Measurements from ENCODE around the gene SUSD2.
"Not testable (repeated sequence)": the region's sequence is repeated elsewhere in the genome, so short reads cannot be mapped to it uniquely, and the experiment has no call there.

Gene SUSD2

DNA sequence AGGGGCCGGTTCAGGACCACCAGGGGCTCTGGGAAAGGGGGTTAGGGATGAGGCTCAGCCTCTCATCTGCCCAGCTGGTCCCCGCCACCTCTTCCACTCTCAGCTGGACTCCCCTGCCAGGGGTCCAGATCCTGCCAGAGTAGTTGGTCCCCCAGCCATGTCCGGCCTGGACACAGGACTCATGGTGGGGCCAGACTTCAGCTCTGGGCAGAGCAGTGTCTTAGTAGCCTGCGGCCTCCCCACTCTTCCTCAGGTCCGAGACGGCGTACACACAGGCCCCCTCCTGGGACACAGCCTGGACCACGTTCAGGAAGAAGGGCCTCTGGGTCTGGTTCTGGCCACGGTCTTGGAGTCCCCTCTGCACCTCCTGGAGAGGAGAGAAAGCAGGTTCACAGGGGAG, 38.5 kb downstream of the SUSD2 start:
- DNase-seq = no peak

DNA sequence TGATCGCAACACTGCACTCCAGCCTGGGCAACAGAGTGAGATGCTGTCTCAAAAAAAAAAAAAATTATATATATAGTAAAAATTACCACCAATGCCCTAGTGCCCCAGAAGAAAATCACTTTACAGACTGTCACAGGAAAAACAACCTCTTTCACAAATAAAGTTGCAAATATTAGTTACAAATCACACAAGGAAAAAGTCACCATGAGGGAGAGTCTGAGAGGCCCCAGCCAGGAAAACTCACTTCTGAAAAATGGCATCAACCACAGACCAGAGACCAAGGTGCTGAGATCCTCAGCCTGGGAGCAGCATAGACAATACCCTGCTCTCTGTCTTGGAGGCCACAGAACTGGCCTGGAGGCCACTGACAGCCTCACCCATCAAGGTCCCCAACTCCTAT, 43.2 kb downstream of the SUSD2 start:
- no peak for DNase-seq

DNA sequence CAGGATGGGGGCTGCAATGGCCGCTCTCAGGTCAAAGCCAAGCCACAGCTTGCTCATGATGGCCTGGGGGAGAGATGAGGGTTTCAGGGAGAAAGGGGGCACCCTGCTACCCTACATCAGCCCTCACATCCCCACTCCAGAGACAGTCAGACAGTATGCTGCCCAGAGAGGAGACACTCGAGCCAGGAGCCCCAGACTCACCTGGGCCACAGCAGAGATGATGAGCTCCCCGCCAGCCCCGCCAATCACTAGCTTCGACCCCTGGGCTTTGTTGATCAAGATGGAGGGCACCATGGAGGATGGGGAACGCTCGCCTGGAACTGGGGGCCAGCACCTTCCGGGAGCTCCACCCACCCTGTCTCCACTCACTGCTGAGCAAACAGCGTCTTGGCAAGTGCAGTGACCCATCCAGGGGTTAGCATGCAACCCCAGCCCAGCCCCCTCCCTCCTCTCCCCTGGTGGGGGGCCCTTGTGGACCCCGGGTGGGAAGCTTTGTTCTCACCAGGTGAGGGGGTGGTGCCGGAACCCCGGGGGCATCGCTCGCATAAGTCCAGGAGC, 43.8 kb downstream of the SUSD2 start:
- no peak for DNase-seq

DNA sequence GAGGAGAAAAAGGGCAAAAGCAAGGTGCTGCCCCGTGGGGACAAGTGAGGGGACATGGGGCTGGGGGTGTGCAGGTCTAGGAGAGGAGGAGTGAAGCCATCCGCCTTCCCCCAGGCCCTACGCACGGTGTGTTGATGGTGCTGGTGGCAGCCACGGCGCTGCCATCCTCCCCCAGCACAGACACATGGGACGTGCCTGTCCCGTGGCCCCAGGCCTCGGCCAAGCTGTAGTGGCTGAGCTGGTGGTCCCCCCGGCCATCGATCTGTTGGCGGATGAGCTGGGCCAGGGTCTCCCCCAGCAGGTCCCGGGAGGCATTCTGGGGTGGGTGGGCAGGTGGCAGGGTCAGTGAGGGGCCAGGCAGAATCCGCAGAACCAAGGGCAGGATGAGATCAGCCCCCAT, 44.7 kb downstream of the SUSD2 start:
- DNase-seq = no peak

DNA sequence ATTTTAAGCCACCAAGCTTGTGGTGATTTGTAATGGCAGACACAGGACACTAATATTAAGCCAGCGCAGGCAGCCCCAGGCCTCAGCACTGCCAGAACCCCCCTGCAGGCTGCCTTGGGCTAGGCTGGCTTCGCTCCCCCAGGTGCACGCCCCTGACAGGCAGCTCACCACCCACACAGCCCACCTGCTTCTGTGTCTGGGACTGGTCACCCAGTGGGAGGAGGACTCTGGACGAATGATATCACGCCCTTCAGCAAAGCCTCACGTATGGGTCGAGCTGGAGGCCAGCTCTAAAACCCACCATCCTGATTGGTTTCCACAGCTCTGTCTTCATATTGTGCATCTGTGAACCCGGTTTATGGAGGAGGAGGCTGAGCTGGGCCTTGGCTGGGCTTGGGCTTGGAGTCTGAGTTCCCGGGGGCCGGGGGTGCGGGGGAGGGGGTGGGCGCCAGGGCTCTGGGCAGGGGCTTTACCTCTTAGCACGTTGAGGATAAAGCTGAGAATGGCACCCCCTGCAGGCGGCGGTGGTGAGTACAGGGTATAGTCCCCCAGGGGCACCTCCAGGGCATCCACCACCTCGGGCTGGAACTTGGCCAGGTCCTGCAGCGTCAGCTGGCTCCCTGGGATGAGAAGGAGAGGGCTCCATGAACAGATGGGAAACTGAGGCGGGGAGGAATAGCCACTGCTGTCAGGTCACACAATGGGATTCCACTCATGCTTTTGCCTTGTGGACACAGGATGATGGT, 49.8 kb downstream of the SUSD2 start:
- DNase-seq = no peak

DNA sequence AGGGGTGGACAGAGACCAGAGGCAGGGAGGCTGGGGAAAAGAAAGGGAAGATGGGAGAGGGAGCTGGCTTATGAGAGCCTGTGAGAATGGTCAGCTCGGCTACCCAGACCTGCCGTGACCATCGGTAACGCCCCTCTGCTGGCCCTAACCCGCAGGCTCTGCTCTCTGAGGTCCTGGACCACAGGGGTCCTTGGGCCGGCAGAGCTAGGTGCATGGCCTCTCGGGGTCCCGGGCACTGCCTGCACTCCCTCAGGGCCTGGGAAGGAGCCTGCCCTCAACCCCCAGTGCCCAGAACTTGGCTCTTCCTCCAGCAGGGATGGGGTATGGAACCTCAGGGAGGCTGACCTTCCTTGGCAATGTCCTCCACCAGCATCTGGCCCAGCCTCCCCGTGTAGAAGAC, 50.4 kb downstream of the SUSD2 start:
- DNase-seq = no peak

DNA sequence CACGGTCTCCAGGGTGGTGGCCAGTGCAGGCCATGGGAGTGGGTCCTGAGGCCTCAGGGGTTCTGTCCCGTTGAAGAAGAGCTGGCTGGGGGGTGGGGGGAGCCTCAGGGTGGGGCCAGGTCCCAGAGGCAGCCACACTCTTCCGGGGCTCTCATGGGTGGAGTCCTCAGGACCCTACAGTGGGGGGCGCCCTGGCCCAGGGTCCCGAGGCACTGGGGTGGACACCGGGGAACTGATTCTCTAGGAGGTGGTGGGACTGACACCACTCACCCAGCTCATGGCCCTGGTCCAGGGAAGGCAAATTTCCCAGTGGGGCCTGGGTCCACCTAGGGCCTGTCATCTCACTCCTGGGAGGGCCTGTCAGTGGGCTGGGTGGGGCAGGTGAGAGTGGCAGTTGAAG, 50.8 kb downstream of the SUSD2 start:
- DNase-seq = no peak

DNA sequence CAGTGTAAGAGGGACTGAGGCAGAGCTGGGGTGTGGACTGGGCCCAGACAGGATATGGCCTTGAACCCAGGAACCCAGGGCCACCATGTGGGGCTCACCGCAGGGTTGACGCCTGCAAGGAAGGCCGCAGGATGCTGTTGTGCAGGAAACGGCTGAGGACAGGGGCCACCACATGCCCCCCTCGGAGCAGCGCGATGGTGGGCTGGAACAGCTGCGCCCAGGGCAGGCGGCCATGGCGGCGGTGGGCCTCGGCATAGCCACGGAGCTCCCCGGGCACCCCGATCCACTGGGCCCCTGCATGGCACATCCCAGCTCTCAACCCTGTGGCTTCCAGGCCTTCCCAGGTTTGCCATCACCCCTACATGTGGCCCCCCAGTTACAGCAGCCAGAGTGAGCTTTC, 51.4 kb downstream of the SUSD2 start:
- DNase-seq = no peak

DNA sequence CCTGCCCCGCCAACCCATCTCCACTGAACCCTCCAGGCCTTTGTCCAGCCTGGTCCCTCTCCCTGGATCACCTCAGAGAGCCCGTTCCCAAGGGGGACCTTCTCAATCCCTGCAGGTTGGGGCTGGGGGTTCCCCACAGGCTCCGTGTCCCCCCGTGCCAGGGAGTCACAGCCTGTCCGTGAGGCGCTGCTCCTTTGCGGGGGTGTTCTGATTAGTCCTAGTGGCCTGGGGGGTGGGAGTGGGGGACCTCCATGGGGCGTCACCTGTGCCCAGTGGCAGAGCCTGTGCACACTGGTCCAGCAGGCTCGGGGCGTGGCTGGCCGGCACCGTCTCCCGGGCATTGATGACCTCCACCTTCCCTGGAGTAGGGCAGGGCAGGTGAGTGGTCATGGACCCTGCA, 51.9 kb downstream of the SUSD2 start:
- no peak for DNase-seq

DNA sequence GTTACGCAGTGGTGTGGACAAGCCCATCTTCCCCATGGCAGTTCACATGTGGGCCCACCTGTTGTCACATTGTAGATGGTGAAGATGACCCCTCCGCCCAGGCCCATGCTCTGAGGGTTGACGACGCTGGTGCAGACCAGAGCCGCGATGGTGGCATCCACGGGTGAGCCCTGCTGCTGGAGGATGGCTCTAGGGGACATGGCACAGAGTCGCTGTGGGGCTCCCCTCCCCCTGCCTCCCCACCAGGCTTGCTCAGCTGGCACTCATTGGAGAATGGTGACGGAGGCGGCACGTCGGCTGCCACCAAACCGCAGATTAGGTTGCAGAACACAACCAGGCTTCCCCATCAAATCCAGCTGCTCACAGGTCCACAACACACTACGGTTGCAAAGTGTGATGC, 52.5 kb downstream of the SUSD2 start:
- no peak for DNase-seq

DNA sequence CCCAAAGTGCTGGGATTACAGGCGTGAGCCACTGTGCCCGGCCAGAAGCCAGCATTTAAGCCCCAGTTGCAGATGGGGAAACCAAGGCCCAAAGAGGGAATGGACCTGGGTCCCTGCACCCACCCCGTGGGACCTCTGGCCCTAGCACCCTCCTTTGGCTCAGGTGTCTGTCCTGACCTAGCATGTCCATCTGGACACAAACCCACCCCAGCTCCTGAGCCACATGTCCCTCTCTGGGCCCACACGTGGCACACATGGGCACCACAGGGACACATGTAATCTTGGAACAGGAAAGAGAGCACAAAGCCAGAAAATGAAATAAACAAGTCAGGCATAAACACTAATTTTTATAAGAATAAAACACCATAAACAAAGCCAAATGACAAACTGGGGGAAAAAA, 54.0 kb downstream of the SUSD2 start:
- DNase-seq = no peak

DNA sequence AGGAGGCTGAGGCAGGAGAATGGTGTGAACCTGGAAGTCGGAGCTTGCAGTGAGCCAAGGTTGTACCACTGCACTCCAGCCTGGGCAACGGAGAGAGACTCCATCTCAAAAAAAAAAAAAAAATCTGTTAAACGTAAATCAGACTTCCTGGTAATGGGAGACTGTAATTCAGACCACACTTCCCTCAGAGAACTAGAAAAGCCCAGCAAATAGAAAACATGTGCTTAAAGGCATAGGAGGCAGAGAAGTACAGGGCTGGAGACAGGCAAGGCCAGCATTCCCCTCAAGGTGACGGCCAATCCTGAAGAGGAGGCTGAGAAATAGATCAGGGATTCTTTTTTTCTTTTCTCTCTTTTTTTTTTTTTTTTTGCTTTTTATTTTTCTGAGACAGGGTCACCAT, 55.4 kb downstream of the SUSD2 start:
- no peak for DNase-seq

DNA sequence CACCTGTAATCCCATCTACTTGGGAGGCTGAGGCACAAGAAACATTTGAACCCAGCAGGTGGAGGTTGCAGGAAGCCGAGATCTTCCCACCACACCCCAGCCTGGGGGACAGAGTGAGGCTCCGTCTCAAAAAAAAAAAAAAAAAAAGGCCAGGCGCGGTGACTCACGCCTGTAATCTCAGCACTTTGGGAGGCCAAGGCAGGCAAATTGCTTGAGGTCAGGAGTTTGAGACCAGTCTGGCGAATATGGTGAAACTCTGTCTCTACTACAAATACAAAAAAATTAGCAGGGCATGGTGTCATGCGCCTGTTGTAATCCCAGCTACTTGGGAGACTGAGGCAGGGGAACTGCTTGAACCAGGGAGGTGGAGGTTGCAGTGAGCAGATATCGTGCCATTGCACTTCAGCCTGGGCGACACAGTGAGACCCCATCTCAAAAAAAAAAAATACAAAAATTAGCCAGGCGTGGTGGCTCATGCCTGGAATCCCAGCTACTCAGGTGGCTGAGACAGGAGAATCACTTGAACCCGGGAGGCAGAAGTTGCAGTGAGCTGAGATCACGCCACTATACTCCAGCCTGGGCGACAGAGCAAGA, 56.9 kb downstream of the SUSD2 start:
- not testable (repeated sequence) for DNase-seq

Measured in GDM1 (cell line).